GM23338 (cell line): Measurements from ENCODE around the gene HRH3.

Experiments
- CREB1 ChIP-seq: fragments of 250-450 bp; sonication (Bioruptor Pico); IDR thresholded peaks from 2 replicates; pipeline ENCODE4 v1.5.0; 2020; ENCODE audit warnings: low read depth, mild to moderate bottlenecking, moderate library complexity
- CTCF ChIP-seq, 2 experiments: fragments of 200-600 bp in 1 of 2; sonication (generic) in 1 of 2; conservative IDR thresholded peaks; 2 replicates each; pipeline versions ENCODE4 v1.5.1 to v1.6.1; 2016 to 2017; ENCODE audit warnings: antibody characterized with exemption in 2 of 2, low read depth in 2 of 2, mild to moderate bottlenecking in 2 of 2, moderate library complexity in 1 of 2
- ETS1 ChIP-seq: IDR thresholded peaks from 2 replicates; pipeline ENCODE4 v1.6.1; 2016; ENCODE audit warnings: antibody characterized with exemption
- EZH2 ChIP-seq: fragments of 200-600 bp; sonication (generic); IDR thresholded peaks from one replicate; pipeline ENCODE4 v1.8.0; 2017; ENCODE audit warnings: antibody characterized with exemption, mild to moderate bottlenecking, low read depth; ENCODE audit not compliant: unreplicated experiment
- EZH2phosphoT487 ChIP-seq: fragments of 200-600 bp; sonication (generic); IDR thresholded peaks from one replicate; pipeline ENCODE4 v1.8.1; 2018; ENCODE audit warnings: antibody characterized with exemption; ENCODE audit not compliant: unreplicated experiment
- JUNB ChIP-seq: IDR thresholded peaks from one replicate; pipeline ENCODE4 v1.6.1; 2016; ENCODE audit warnings: antibody characterized with exemption; ENCODE audit not compliant: unreplicated experiment
- NANOG ChIP-seq: IDR thresholded peaks from 2 replicates; pipeline ENCODE4 v1.6.1; 2016; ENCODE audit warnings: antibody characterized with exemption, borderline replicate concordance
- POLR2AphosphoS5 ChIP-seq: IDR thresholded peaks from 2 replicates; pipeline ENCODE4 v1.6.1; 2016; ENCODE audit warnings: antibody characterized with exemption, low read depth
- REST ChIP-seq: IDR thresholded peaks from one replicate; pipeline ENCODE4 v1.6.1; 2018; ENCODE audit warnings: antibody characterized with exemption; ENCODE audit not compliant: unreplicated experiment
- STAT1 ChIP-seq: IDR thresholded peaks from one replicate; pipeline ENCODE4 v1.6.1; 2016; ENCODE audit warnings: antibody characterized with exemption; ENCODE audit not compliant: unreplicated experiment
- ZNF114 ChIP-seq: fragments of 250-450 bp; sonication (Bioruptor Pico); IDR thresholded peaks from 2 replicates; pipeline ENCODE4 v1.5.0; 2020; ENCODE audit warnings: mild to moderate bottlenecking, moderate library complexity
- ZNF331 ChIP-seq: fragments of 250-450 bp; sonication (Bioruptor Pico); IDR thresholded peaks from 2 replicates; pipeline ENCODE4 v1.5.0; 2020; ENCODE audit warnings: low read depth, mild to moderate bottlenecking, moderate library complexity
- ZNF462 ChIP-seq: fragments of 250-450 bp; sonication (Bioruptor Pico); IDR thresholded peaks from 2 replicates; pipeline ENCODE4 v1.5.0; 2020; ENCODE audit warnings: mild to moderate bottlenecking, moderate library complexity

GRCh38 chr20:62203378-62204030, 16.6 kb downstream of the HRH3 start:
- no peak for TF ChIP-seq STAT1
- TF ChIP-seq CTCF (conservative IDR thresholded peaks at IDR 0.05; ENCODE audit: low read depth in 2 of 2), result no peak
- no peak for TF ChIP-seq EZH2phosphoT487
- no peak for TF ChIP-seq EZH2
- TF ChIP-seq REST, result no peak
- TF ChIP-seq ZNF462 (CRISPR knock-in tag), result no peak
- TF ChIP-seq POLR2AphosphoS5, result no peak
- TF ChIP-seq JUNB, result no peak
- no peak for TF ChIP-seq ETS1
- TF ChIP-seq ZNF114 (CRISPR knock-in tag), result no peak
- no peak for TF ChIP-seq CREB1 (CRISPR knock-in tag)
- TF ChIP-seq NANOG, result no peak
- TF ChIP-seq ZNF331 (CRISPR knock-in tag), result no peak
